ENCODE results near the gene ZDHHC19.

DNA sequence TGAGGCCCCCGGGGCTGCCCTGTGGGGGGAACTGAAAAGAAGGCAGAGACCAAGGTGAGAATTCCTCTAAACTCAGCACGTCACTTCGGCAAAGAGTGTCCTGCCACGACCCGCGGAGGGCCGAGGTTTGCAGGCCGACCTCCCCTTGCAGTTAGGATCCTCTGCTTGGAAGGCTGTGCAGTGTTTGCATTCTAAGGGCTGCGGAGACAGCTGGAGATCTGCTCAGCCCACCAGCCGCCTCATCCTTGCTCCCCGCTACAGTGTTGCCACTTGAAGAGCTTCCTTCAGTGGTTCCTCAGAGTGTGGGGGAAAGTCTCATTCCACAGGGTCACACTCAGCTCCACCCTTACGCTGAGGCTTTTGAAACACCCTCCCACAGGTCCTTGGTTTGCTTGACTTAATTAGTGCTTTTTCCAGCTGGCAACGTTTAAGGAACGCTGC is 15.9 kb upstream of the ZDHHC19 start:
- TF ChIP-seq, protein P1, sequence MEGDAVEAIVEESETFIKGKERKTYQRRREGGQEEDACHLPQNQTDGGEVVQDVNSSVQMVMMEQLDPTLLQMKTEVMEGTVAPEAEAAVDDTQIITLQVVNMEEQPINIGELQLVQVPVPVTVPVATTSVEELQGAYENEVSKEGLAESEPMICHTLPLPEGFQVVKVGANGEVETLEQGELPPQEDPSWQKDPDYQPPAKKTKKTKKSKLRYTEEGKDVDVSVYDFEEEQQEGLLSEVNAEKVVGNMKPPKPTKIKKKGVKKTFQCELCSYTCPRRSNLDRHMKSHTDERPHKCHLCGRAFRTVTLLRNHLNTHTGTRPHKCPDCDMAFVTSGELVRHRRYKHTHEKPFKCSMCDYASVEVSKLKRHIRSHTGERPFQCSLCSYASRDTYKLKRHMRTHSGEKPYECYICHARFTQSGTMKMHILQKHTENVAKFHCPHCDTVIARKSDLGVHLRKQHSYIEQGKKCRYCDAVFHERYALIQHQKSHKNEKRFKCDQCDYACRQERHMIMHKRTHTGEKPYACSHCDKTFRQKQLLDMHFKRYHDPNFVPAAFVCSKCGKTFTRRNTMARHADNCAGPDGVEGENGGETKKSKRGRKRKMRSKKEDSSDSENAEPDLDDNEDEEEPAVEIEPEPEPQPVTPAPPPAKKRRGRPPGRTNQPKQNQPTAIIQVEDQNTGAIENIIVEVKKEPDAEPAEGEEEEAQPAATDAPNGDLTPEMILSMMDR (IDR thresholded peaks at IDR 0.05) = no peak
- TF ChIP-seq POLR2A (IDR thresholded peaks at IDR 0.05) = no peak

All from body of pancreas (tissue), 4 donors.